B cell (primary cell): ENCODE results near the gene STYXL1. TPM values are rescaled to one million over a fixed set of nuclear protein-coding genes. Genes with fewer than 3 reads are reported as not detected.
A peak's percentile ranks its signal among the peaks of the same experiment; 100 is the strongest.

Experiments used
- ATAC-seq: fragments of 200-7000 bp; cut with Tn5 transposase; one replicate; pipeline ENCODE4 v1.10.0; 2021; ENCODE audit warnings: low read depth, mild to moderate bottlenecking, moderate number of reproducible peaks, moderate library complexity
- CTCF ChIA-PET: fragments of 350-600 bp; sonication (Branson Sonifier 250); formaldehyde crosslinking; loops from one replicate; lab custom pipeline; 2021; ENCODE audit warnings: antibody characterized with exemption, inconsistent platforms; lab: Charles Lee
- POLR2A ChIA-PET: fragments of 350-600 bp; sonication (Branson Sonifier 250); formaldehyde crosslinking; loops from one replicate; lab custom pipeline; 2021; ENCODE audit warnings: antibody characterized with exemption; lab: Charles Lee
- DNase-seq: peaks from one replicate; pipeline ENCODE4 v3.0.0; 2013
- H2AFZ ChIP-seq: 2 replicates; pipeline ENCODE4 v1.6.1; 2012; ENCODE audit warnings: mild to moderate bottlenecking, low read depth, low read length; ENCODE audit not compliant: insufficient read depth, poor library complexity, severe bottlenecking
- H3K27ac ChIP-seq, 2 donors: 1 replicate in 1 of 2; 2 replicates in 1 of 2; pipeline ENCODE4 v1.5.1; 2012 to 2013; ENCODE audit warnings: low read length in 2 of 2, mild to moderate bottlenecking in 2 of 2, moderate library complexity in 1 of 2
- H3K27me3 ChIP-seq, 4 experiments: fragments of 200-600 bp in 1 of 4; sonication (generic) in 1 of 4; replicated peaks in 1 of 4; 1 replicate in 2 of 4; 2 replicates in 2 of 4; pipeline versions ENCODE4 v1.6.1 to v1.7.0; 2013 to 2016; ENCODE audit warnings: low read length in 3 of 4, mild to moderate bottlenecking in 2 of 4, mixed read lengths in 1 of 4, moderate library complexity in 1 of 4; ENCODE audit not compliant: insufficient read depth in 4 of 4, control insufficient read depth in 3 of 4; ENCODE audit errors: control extremely low read depth in 1 of 4
- H3K36me3 ChIP-seq, 2 experiments: replicated peaks in 1 of 2; 1 replicate in 1 of 2; 2 replicates in 1 of 2; pipeline versions ENCODE4 v1.6.1 to v1.7.1; 2013; ENCODE audit warnings: low read length in 1 of 2; ENCODE audit not compliant: insufficient read depth in 2 of 2, control insufficient read depth in 1 of 2; ENCODE audit errors: control extremely low read depth in 1 of 2, extremely low read depth in 1 of 2
- H3K4me1 ChIP-seq, 2 donors: fragments of 200-600 bp in 1 of 2; sonication (generic) in 1 of 2; 1 replicate in 1 of 2; 2 replicates in 1 of 2; pipeline versions ENCODE4 v1.5.1 to v1.6.1; 2013 to 2017; ENCODE audit warnings: low read length in 2 of 2; ENCODE audit not compliant: control insufficient read depth in 2 of 2, insufficient read depth in 2 of 2
- H3K4me2 ChIP-seq: replicated peaks from 2 replicates; pipeline ENCODE3; 2012; ENCODE audit warnings: mild to moderate bottlenecking, low read depth, low read length; ENCODE audit not compliant: poor library complexity, severe bottlenecking
- H3K4me3 ChIP-seq, 5 experiments: fragments of 200-600 bp in 1 of 5; sonication (generic) in 1 of 5; 1 replicate in 3 of 5; 2 replicates in 2 of 5; pipeline versions ENCODE4 v1.5.1 to v1.7.0; 2011 to 2016; ENCODE audit warnings: low read length in 4 of 5, mild to moderate bottlenecking in 4 of 5, low read depth in 2 of 5, control low read depth in 1 of 5, moderate library complexity in 1 of 5; ENCODE audit not compliant: insufficient read depth in 1 of 5; ENCODE audit errors: control extremely low read depth in 1 of 5, extremely low read depth in 1 of 5
- H3K79me2 ChIP-seq: fragments of 200-600 bp; sonication (generic); one replicate; pipeline ENCODE4 v1.6.0; 2016; ENCODE audit warnings: low read length; ENCODE audit not compliant: control insufficient read depth, insufficient read depth
- H3K9ac ChIP-seq: fragments of 200-600 bp; sonication (generic); 2 replicates; pipeline ENCODE4 v1.6.1; 2017; ENCODE audit warnings: mild to moderate bottlenecking, low read length, moderate library complexity
- H3K9me3 ChIP-seq, 3 donors: one replicate each; pipeline versions ENCODE4 v1.6.1 to v1.7.1; 2013; ENCODE audit warnings: low read length in 2 of 3; ENCODE audit not compliant: control insufficient read depth in 2 of 3, insufficient read depth in 1 of 3; ENCODE audit errors: control extremely low read depth in 1 of 3
- H4K20me1 ChIP-seq: 2 replicates; pipeline ENCODE4 v1.6.0; 2012; ENCODE audit warnings: mild to moderate bottlenecking, low read length; ENCODE audit not compliant: insufficient read depth, control insufficient read depth, poor library complexity, severe bottlenecking
- H3K27ac Mint-ChIP-seq: one replicate; pipeline ENCODE4 v1.8.0; 2021; ENCODE audit warnings: mixed read lengths
- H3K27me3 Mint-ChIP-seq: one replicate; pipeline ENCODE4 v1.8.0; 2021; ENCODE audit warnings: mixed read lengths
- H3K4me1 Mint-ChIP-seq: one replicate; pipeline ENCODE4 v1.8.0; 2021; ENCODE audit warnings: mixed read lengths
- H3K4me3 Mint-ChIP-seq: one replicate; pipeline ENCODE4 v1.8.0; 2021; ENCODE audit warnings: mixed read lengths
- H3K9me3 Mint-ChIP-seq: one replicate; pipeline ENCODE4 v1.8.0; 2022; ENCODE audit warnings: mixed read lengths; ENCODE audit not compliant: insufficient read depth
- EZH2 ChIP-seq: IDR thresholded peaks from 2 replicates; pipeline ENCODE4 v1.6.1; 2012; ENCODE audit warnings: borderline replicate concordance, low read depth, mild to moderate bottlenecking, moderate library complexity, low read length; ENCODE audit not compliant: insufficient read depth, poor library complexity, severe bottlenecking
- WGBS: methylation state at CpG from one replicate; pipeline ENCODE4 v1.1.5; 2013; ENCODE audit warnings: missing lambda C conversion rate; ENCODE audit not compliant: insufficient coverage; 5-methylcytosine and 5-hydroxymethylcytosine counted together
- intact Hi-C: fragments of 100-400 bp; cut with micrococcal nuclease; formaldehyde crosslinking; loops from one replicate; pipeline ENCODE4 v1.10.0; 2022
- polyA plus RNA-seq: library from polyadenylated mRNA; depleted of rRNA; stranded (reverse); fragments of >200 nt; gene quantifications from 2 replicates; pipeline ENCODE4 v1.2.3, GENCODE V29; 2012
- total RNA-seq, 2 donors: library from RNA; stranded (reverse); fragments of 120-200 nt in 1 of 2; gene quantifications; 1 replicate in 1 of 2; 2 replicates in 1 of 2; pipeline versions ENCODE4 v1.2.3 to v1.2.4, GENCODE V29; 2013 to 2022
- TF ChIP-seq, protein P1 (sequence below): fragments of 200-600 bp; IDR thresholded peaks from one replicate; pipeline ENCODE4 v1.8.0; 2022; ENCODE audit warnings: antibody characterized with exemption, mild to moderate bottlenecking

STYXL1 gene
- total and polyA plus RNA-seq, 2 donors (not counting 1 experiment from before 2014, with no cell fraction given): 15.2 to 29.3 TPM

DNA sequence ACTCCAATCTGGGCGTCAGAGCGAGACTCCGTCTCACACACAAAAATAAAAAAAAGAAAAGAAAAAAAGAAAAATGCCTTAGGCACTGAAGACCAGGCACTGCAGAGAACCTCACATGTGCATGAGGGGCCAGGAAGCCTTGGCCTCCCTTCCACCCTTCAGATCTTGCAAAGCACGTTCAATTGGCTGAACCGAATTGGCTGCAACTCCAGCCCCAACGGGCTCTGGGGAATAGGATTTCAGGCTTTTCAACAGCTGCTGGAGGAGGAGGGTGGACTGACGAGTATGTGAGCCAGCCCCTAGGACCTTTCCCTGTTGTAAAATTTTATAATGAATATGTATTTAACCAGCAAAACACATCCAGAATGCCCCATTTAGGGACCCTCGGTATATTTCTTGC is 70.1 kb downstream of the STYXL1 start:
- Mint-ChIP-seq H3K27ac (no peak overlapping the region), H3K27me3 (no peaks in the 10 kb centered on the region), H3K4me3 (no peak overlapping the region), H3K4me1 (no peaks in the 10 kb centered on the region), H3K9me3 (no peaks in the 10 kb centered on the region)
- 95% methylated on average over 4 of the region's 8 CpGs for WGBS
- no peak overlapping the region for H3K27ac ChIP-seq
- H3K9me3 ChIP-seq: no peaks in the 10 kb centered on the region
- H3K79me2 ChIP-seq: no peaks in the 10 kb centered on the region
- H2AFZ ChIP-seq: no peak overlapping the region
- no peak overlapping the region for H3K9ac ChIP-seq
- ChIA-PET CTCF (no interaction called here), POLR2A (no interaction called here)
- peaks cover 0 to 29% of the 10 kb centered on the region in 2 experiments for H3K36me3 ChIP-seq
- H3K4me3 ChIP-seq: no peak overlapping the region
- no peak overlapping the region for H3K4me2 ChIP-seq
- H3K27me3 ChIP-seq: no peaks in the 10 kb centered on the region
- intact Hi-C loops: no loop called here
- ATAC-seq (no peak), DNase-seq (no peak)
- no peaks in the 10 kb centered on the region for H3K4me1 ChIP-seq
- no peak for TF ChIP-seq EZH2
- TF ChIP-seq, protein P1, sequence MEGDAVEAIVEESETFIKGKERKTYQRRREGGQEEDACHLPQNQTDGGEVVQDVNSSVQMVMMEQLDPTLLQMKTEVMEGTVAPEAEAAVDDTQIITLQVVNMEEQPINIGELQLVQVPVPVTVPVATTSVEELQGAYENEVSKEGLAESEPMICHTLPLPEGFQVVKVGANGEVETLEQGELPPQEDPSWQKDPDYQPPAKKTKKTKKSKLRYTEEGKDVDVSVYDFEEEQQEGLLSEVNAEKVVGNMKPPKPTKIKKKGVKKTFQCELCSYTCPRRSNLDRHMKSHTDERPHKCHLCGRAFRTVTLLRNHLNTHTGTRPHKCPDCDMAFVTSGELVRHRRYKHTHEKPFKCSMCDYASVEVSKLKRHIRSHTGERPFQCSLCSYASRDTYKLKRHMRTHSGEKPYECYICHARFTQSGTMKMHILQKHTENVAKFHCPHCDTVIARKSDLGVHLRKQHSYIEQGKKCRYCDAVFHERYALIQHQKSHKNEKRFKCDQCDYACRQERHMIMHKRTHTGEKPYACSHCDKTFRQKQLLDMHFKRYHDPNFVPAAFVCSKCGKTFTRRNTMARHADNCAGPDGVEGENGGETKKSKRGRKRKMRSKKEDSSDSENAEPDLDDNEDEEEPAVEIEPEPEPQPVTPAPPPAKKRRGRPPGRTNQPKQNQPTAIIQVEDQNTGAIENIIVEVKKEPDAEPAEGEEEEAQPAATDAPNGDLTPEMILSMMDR: no peak
- no peaks in the 10 kb centered on the region for H4K20me1 ChIP-seq

DNA sequence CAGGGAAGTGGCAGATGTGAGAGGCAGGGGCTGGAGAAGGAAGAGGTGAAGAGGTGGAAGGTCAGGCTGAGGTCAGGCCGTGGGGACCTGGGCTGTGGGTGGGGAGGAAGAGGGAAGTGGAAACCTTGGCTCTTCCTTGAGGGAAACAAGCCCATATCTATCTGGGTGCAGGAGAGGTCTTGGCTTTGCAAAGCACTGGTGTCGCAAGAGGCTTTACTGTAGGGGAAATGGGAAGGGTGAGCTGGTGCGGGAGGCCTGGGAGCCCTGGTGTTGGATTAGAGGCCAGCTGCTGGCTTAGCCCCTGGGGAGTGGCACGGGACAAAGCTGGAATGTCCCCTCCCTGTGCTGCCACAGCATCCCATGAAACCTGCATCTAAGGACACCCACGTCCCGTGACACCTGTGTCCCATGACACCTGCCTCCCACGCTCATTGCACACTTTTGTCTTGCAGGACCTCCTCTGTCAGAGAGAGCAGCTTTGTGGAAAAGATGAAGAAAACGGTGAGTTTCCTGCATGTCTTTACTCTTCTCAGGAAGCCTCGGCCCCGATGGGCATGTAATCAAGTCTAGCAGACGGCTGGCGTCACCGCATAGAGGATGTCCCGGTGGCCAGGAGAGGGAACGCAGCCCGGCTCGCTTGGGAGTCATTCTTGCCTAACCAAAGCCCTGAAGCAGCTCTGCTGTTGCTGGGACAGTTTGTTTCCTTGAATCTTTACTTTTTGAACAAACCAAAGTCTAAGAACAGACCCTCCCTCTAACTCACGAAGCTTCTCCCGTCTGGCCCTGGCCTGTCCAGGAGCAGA is 75.6 kb downstream of the STYXL1 start:
- 89% methylated on average over 19 of the region's 19 CpGs for WGBS
- Histone ChIP-seq H3K9me3 (no peaks in the 10 kb centered on the region), H4K20me1 (no peaks in the 10 kb centered on the region), H3K4me3 (no peak overlapping the region), H3K27me3 (no peaks in the 10 kb centered on the region), H3K9ac (no peak overlapping the region), H3K27ac (no peak overlapping the region), H3K79me2 (no peaks in the 10 kb centered on the region), H3K4me2 (no peak overlapping the region), H3K36me3 (peaks cover 0 to 10% of the 10 kb centered on the region in 2 experiments), H2AFZ (no peak overlapping the region), H3K4me1 (no peaks in the 10 kb centered on the region)
- no peak overlapping the region for H3K4me3 Mint-ChIP-seq
- no peaks in the 10 kb centered on the region for H3K4me1 Mint-ChIP-seq
- POLR2A ChIA-PET: no interaction called here
- no peak for TF ChIP-seq EZH2
- TF ChIP-seq, protein P1: no peak
- ATAC-seq (no peak), DNase-seq (no peak)
- H3K27me3 Mint-ChIP-seq: no peaks in the 10 kb centered on the region
- intact Hi-C loops: no loop called here
- no peaks in the 10 kb centered on the region for H3K9me3 Mint-ChIP-seq
- CTCF ChIA-PET: interaction anchor here (1.5 kb wide), 1 partner anchor 47 kb away, joined by 3 read pairs; no protein-coding TSS in a partner anchor
- H3K27ac Mint-ChIP-seq: peak overlapping the region; percentile 37
